ENCODE measurements around the gene ROGDI.

GRCh38 chr16:4811773-4812172 is 9.3 kb upstream of the ROGDI start:
- TF ChIP-seq CTCF (IDR thresholded peaks at IDR 0.05) (no peak), TP53 (CRISPR knock-in tag; IDR thresholded peaks at IDR 0.05) (no peak), RARB (CRISPR knock-in tag; IDR thresholded peaks at IDR 0.05) (no peak), HOXA7 (CRISPR knock-in tag; IDR thresholded peaks at IDR 0.05) (no peak), MAZ (IDR thresholded peaks at IDR 0.05; ENCODE audit: borderline replicate concordance, low read depth, low read length) (no peak)

All from A549 (cell line).